PFSK-1 (cell line): ENCODE data around the gene NHLRC2.

Source experiments
- FOXP2 ChIP-seq: optimal IDR thresholded peaks from 2 replicates; pipeline ENCODE3; 2011; ENCODE audit warnings: borderline replicate concordance, control low read depth, inconsistent platforms; ENCODE audit not compliant: insufficient read depth; ENCODE audit errors: extremely low read length, extremely low read depth
- POLR2AphosphoS5 ChIP-seq: IDR thresholded peaks from 2 replicates; pipeline ENCODE4 v1.6.1; 2012; ENCODE audit warnings: low read depth, mild to moderate bottlenecking, control low read depth, low read length, moderate library complexity
- SIN3A ChIP-seq: IDR thresholded peaks from 2 replicates; pipeline ENCODE4 v1.6.1; 2012; ENCODE audit warnings: mild to moderate bottlenecking, low read length, moderate library complexity, borderline replicate concordance; ENCODE audit not compliant: insufficient read depth
- TF ChIP-seq, protein P1 (sequence below), 2 experiments: IDR thresholded peaks; 2 replicates each; pipeline versions ENCODE4 v1.6.1 to v1.8.0; 2011 to 2012; ENCODE audit warnings: low read depth in 2 of 2, low read length in 2 of 2, control low read depth in 1 of 2, inconsistent platforms in 1 of 2, mild to moderate bottlenecking in 1 of 2, moderate library complexity in 1 of 2; ENCODE audit not compliant: insufficient read depth in 1 of 2

GRCh38 chr10:113893570-113893969, 39.1 kb downstream of the NHLRC2 start:
- TF ChIP-seq FOXP2 (no peak), POLR2AphosphoS5 (no peak), SIN3A (no peak)
- TF ChIP-seq, protein P1, sequence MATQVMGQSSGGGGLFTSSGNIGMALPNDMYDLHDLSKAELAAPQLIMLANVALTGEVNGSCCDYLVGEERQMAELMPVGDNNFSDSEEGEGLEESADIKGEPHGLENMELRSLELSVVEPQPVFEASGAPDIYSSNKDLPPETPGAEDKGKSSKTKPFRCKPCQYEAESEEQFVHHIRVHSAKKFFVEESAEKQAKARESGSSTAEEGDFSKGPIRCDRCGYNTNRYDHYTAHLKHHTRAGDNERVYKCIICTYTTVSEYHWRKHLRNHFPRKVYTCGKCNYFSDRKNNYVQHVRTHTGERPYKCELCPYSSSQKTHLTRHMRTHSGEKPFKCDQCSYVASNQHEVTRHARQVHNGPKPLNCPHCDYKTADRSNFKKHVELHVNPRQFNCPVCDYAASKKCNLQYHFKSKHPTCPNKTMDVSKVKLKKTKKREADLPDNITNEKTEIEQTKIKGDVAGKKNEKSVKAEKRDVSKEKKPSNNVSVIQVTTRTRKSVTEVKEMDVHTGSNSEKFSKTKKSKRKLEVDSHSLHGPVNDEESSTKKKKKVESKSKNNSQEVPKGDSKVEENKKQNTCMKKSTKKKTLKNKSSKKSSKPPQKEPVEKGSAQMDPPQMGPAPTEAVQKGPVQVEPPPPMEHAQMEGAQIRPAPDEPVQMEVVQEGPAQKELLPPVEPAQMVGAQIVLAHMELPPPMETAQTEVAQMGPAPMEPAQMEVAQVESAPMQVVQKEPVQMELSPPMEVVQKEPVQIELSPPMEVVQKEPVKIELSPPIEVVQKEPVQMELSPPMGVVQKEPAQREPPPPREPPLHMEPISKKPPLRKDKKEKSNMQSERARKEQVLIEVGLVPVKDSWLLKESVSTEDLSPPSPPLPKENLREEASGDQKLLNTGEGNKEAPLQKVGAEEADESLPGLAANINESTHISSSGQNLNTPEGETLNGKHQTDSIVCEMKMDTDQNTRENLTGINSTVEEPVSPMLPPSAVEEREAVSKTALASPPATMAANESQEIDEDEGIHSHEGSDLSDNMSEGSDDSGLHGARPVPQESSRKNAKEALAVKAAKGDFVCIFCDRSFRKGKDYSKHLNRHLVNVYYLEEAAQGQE (IDR thresholded peaks at IDR 0.05; ENCODE audit: insufficient read depth in 1 of 2, low read depth in 2 of 2, low read length in 2 of 2), result no peak
